Smooth muscle cell (in vitro differentiated cells): ENCODE measurements around the gene DENND6B. TPM values are rescaled to one million over a fixed set of nuclear protein-coding genes. Genes with fewer than 3 reads are reported as not detected.

Experiments used
- DNase-seq: peaks from one replicate; lab custom pipeline; 2025; ENCODE audit not compliant: unreplicated experiment; lab: John Stamatoyannopoulos, UW
- H2AFZ ChIP-seq: fragments of 200-600 bp; sonication (generic); 2 replicates; pipeline ENCODE4 v1.6.0; 2016; ENCODE audit warnings: antibody characterized with exemption, low read depth, mild to moderate bottlenecking
- H3F3A ChIP-seq: fragments of 200-600 bp; sonication (generic); 2 replicates; pipeline ENCODE4 v1.6.0; 2017; ENCODE audit warnings: antibody characterized with exemption, low read depth
- H3K27ac ChIP-seq: fragments of 200-600 bp; sonication (generic); 2 replicates; pipeline ENCODE4 v1.5.1; 2016; ENCODE audit warnings: low read depth, mild to moderate bottlenecking
- H3K27me3 ChIP-seq: fragments of 200-600 bp; sonication (generic); 2 replicates; pipeline ENCODE4 v1.6.1; 2016; ENCODE audit warnings: low read depth, mild to moderate bottlenecking
- H3K36me3 ChIP-seq: fragments of 200-600 bp; sonication (generic); 2 replicates; pipeline ENCODE4 v1.5.1; 2016; ENCODE audit warnings: low read depth
- H3K4me1 ChIP-seq: fragments of 200-600 bp; sonication (generic); 2 replicates; pipeline ENCODE4 v1.5.1; 2016; ENCODE audit warnings: low read depth
- H3K4me2 ChIP-seq: fragments of 200-600 bp; sonication (generic); 2 replicates; pipeline ENCODE4 v1.6.0; 2016; ENCODE audit warnings: mild to moderate bottlenecking
- H3K4me3 ChIP-seq: fragments of 200-600 bp; sonication (generic); 2 replicates; pipeline ENCODE4 v1.5.1; 2016; ENCODE audit warnings: mild to moderate bottlenecking
- H3K79me2 ChIP-seq: fragments of 200-600 bp; sonication (generic); 2 replicates; pipeline ENCODE4 v1.6.0; 2016; ENCODE audit warnings: low read depth, mild to moderate bottlenecking
- H3K9ac ChIP-seq: fragments of 200-600 bp; sonication (generic); 2 replicates; pipeline ENCODE4 v1.6.0; 2016; ENCODE audit warnings: low read depth
- H3K9me3 ChIP-seq: fragments of 200-600 bp; sonication (generic); replicated peaks from 2 replicates; pipeline ENCODE4 v1.5.1; 2016; ENCODE audit warnings: low read depth
- H4K20me1 ChIP-seq: fragments of 200-600 bp; sonication (generic); 2 replicates; pipeline ENCODE4 v1.6.0; 2016; ENCODE audit warnings: low read depth
- CTCF ChIP-seq: fragments of 200-600 bp; sonication (generic); IDR thresholded peaks from 2 replicates; pipeline ENCODE4 v1.5.1; 2017; ENCODE audit warnings: borderline replicate concordance, mild to moderate bottlenecking, antibody characterized with exemption; ENCODE audit not compliant: insufficient read depth, poor library complexity, severe bottlenecking
- WGBS: methylation state at CpG from one replicate; pipeline ENCODE4 v1.1.7; 2016; ENCODE audit warnings: low lambda C conversion rate; 5-methylcytosine and 5-hydroxymethylcytosine counted together
- polyA plus RNA-seq: library from polyadenylated mRNA; unstranded; fragments of >200 nt; fragmentation: Nextera tagmentation; extraction: Ambion mirVana; gene quantifications from 2 replicates; pipeline ENCODE4 v1.2.1, GENCODE V29; 2016
- total RNA-seq: library from RNA; depleted of rRNA; stranded (reverse); fragments of >200 nt; gene quantifications from 2 replicates; pipeline ENCODE4 v1.2.3, GENCODE V29; 2014

The DENND6B gene
- total and polyA plus RNA-seq, 2 experiments from 2014 or later, result 3.1 to 7.8 TPM

DNA sequence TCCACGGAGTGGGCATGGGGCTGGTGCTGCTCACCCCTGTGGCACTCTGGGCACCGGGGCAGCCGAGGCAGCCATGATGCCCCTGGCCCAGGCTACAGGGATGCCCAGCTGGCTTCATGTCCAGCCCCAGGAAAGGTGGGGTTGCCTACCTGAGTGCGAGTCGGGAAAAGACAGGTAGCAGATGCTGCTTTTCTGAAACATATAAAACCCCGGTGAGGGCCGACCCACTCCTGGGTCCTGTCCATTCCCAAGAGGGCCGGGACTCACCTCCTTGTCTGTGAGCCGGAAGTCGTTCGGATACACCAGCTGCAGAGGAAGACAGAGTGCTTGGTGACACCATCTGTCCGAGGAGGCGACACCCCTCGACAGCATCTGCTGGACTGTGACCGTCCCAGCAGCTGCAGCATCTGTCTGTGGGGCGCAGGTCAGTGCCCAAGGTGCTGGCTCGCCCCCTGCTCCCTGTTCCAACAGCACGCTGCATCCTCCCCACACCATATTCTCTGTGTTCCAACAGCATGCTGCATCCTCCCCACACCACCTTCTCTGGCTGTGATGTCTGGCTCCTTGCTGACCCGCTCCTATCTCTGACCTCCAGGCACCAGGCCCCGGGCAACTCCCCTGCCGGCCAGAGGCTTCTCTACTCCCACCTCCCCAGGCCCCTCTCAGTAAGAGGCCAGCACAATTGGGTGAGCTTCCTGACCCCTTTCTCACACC lies 8.0 kb downstream of the DENND6B start:
- H3K4me2 ChIP-seq, result no peak overlapping the region
- H2AFZ ChIP-seq, result no peak overlapping the region
- no peak overlapping the region for H3K4me3 ChIP-seq
- no peaks in the 10 kb centered on the region for H3K79me2 ChIP-seq
- no peaks in the 10 kb centered on the region for H3K36me3 ChIP-seq
- TF ChIP-seq CTCF, result no peak
- WGBS, result 91% methylated on average over 21 of the region's 21 CpGs
- H3K9ac ChIP-seq, result no peak overlapping the region
- DNase-seq, result no peak
- H3F3A ChIP-seq, result no peaks in the 10 kb centered on the region
- no peaks in the 10 kb centered on the region for H3K9me3 ChIP-seq
- no peak overlapping the region for H3K27ac ChIP-seq
- no peaks in the 10 kb centered on the region for H3K4me1 ChIP-seq
- H3K27me3 ChIP-seq, result no peaks in the 10 kb centered on the region
- no peaks in the 10 kb centered on the region for H4K20me1 ChIP-seq

- Histone ChIP-seq H3F3A (no peaks in the 10 kb centered on the region), H3K27me3 (no peaks in the 10 kb centered on the region), H3K36me3 (no peaks in the 10 kb centered on the region), H3K4me2 (no peak overlapping the region), H3K27ac (no peak overlapping the region), H3K9me3 (no peaks in the 10 kb centered on the region), H4K20me1 (no peaks in the 10 kb centered on the region), H3K4me1 (no peaks in the 10 kb centered on the region), H3K4me3 (no peak overlapping the region), H3K79me2 (no peaks in the 10 kb centered on the region), H2AFZ (no peak overlapping the region), H3K9ac (no peak overlapping the region)
- TF ChIP-seq CTCF, result no peak
- 80% methylated on average over 7 of the region's 7 CpGs for WGBS
- DNase-seq, result no peak
These were observed 8.5 kb downstream of the DENND6B start for GRCh38 chr22:50318356-50318697.

DNA sequence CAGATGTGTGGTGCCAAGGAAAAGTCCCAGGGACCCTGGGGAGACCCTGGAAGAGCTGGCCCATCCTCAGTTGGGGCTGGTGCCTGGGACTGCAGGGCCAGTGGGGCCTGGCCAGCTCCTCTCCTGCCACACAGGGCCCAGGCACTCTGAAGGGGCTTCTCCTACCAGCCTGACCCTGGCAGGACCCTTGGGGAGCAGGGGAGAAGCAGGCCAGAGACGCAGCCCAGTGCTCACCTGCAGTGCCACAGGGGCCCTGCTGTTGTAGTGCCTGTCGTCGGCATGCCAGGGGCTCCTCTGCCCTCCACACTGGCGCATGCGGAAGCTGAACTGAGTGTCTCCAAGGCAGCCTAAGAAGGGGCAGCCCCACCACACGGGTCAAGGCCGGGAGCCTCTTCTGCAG lies 9.1 kb downstream of the DENND6B start:
- DNase-seq, result no peak
- 95% methylated on average over 7 of the region's 7 CpGs for WGBS
- Histone ChIP-seq H3K4me3 (no peak overlapping the region), H2AFZ (no peak overlapping the region), H3K4me1 (no peaks in the 10 kb centered on the region), H3K27me3 (no peaks in the 10 kb centered on the region), H3F3A (no peaks in the 10 kb centered on the region), H3K36me3 (no peaks in the 10 kb centered on the region), H3K9ac (no peak overlapping the region), H4K20me1 (no peaks in the 10 kb centered on the region), H3K4me2 (no peak overlapping the region), H3K9me3 (no peaks in the 10 kb centered on the region), H3K79me2 (no peaks in the 10 kb centered on the region), H3K27ac (no peak overlapping the region)
- no peak for TF ChIP-seq CTCF

GRCh38 chr22:50317178-50317577 lies 9.6 kb downstream of the DENND6B start:
- H3F3A ChIP-seq, result no peaks in the 10 kb centered on the region
- H3K4me1 ChIP-seq, result no peaks in the 10 kb centered on the region
- H4K20me1 ChIP-seq, result no peaks in the 10 kb centered on the region
- no peaks in the 10 kb centered on the region for H3K27me3 ChIP-seq
- no peak for TF ChIP-seq CTCF
- WGBS, result 96% methylated on average over 5 of the region's 9 CpGs
- H3K4me2 ChIP-seq, result no peak overlapping the region
- no peaks in the 10 kb centered on the region for H3K79me2 ChIP-seq
- H3K9me3 ChIP-seq, result no peaks in the 10 kb centered on the region
- H3K4me3 ChIP-seq, result no peak overlapping the region
- no peak for DNase-seq
- no peak overlapping the region for H2AFZ ChIP-seq
- H3K27ac ChIP-seq, result no peak overlapping the region
- H3K36me3 ChIP-seq, result no peaks in the 10 kb centered on the region
- H3K9ac ChIP-seq, result no peak overlapping the region
